Measurements from ENCODE around the gene PITHD1. TPM values are rescaled to one million over a fixed set of nuclear protein-coding genes. Genes with fewer than 3 reads are reported as not detected.

Gene PITHD1
- total and polyA plus RNA-seq, 10 of the 15 experiments (the other 5 are each of a cell fraction or from before 2014, with no cell fraction given): 23.7 to 82.2 (median 67.0) TPM

DNA sequence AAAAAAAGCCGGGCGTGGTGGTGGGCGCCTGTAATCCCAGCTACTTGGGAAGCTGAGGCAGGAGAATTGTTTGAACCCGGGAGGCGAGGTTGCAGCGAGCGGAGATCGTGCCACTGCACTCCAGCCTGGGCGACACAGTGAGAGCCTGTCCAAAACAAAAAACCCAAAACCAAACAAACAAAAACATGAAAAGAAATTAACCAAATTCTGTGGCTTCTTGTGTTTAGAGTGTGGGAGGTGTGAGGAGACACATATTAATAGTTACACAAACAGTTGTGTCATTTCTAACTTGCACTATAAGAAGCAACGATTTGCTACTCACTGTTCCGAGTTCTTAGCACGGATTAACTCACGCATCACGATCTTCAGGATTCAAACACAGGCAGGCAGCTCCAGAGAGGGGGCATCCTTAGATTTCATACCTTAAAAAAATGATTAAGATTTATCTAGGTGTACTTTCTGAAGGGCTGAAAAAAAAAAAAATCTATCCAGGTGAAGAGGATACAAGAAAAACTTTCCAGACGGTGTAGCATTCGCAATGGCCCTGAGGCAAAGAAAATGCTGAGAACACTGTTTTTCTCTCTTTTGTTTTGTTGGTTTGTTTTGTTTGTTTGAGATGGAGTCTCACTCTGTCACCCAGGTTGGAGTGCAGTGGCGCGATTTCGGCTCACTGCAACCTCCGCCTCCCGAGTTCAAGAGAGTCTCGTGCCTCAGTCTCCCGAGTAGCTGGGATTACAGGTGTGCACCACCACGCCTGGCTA is 47.7 kb downstream of the PITHD1 start (continued):
- TF ChIP-seq ZBTB11 (CRISPR knock-in tag; IDR thresholded peaks at IDR 0.05) (no peak), PRDM15 (CRISPR knock-in tag; IDR thresholded peaks at IDR 0.05) (no peak), CBFB (IDR thresholded peaks at IDR 0.05; ENCODE audit: low read depth) (peak; percentile 49; the same call in 1 of the 2 replicates), EP300 (IDR thresholded peaks at IDR 0.05; ENCODE audit: borderline replicate concordance in 1 of 2, control insufficient read depth in 1 of 2, low read depth in 2 of 2, low read length in 2 of 2) (peak; percentile 69 to 74; a peak in 3 of 4 replicates), RAD51 (IDR thresholded peaks at IDR 0.05) (no peak), MYB (IDR thresholded peaks at IDR 0.05; ENCODE audit: borderline replicate concordance, low read depth, low read length) (no peak), SRF (IDR thresholded peaks at IDR 0.05; ENCODE audit: low read depth in 2 of 2, low read length in 2 of 2) (no peak), LARP7 (IDR thresholded peaks at IDR 0.05) (no peak), ETV6 (conservative IDR thresholded peaks at IDR 0.05 in 1 of 2, IDR thresholded peaks at IDR 0.05 in 1 of 2; ENCODE audit: borderline replicate concordance in 1 of 2, low read depth in 1 of 2) (no peak), RELB (IDR thresholded peaks at IDR 0.05; ENCODE audit: low read depth) (no peak; the same call in 1 of the 2 replicates), MTA3 (IDR thresholded peaks at IDR 0.05; ENCODE audit: borderline replicate concordance, low read length) (peak; percentile 67; the same call in 1 of the 2 replicates), BCLAF1 (IDR thresholded peaks at IDR 0.05) (no peak), POLR2AphosphoS5 (IDR thresholded peaks at IDR 0.05; ENCODE audit: low read length) (peak; percentile 16; the same call in 1 of the 2 replicates), NFXL1 (IDR thresholded peaks at IDR 0.05; ENCODE audit: borderline replicate concordance) (no peak)
- TF ChIP-seq, protein P1, sequence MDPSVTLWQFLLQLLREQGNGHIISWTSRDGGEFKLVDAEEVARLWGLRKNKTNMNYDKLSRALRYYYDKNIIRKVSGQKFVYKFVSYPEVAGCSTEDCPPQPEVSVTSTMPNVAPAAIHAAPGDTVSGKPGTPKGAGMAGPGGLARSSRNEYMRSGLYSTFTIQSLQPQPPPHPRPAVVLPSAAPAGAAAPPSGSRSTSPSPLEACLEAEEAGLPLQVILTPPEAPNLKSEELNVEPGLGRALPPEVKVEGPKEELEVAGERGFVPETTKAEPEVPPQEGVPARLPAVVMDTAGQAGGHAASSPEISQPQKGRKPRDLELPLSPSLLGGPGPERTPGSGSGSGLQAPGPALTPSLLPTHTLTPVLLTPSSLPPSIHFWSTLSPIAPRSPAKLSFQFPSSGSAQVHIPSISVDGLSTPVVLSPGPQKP (IDR thresholded peaks at IDR 0.05; ENCODE audit: low read depth, low read length): no peak

Measured in GM12878 (cell line).